Keratinocyte (primary cell): ENCODE measurements around the gene JPT1. TPM values are rescaled to one million over a fixed set of nuclear protein-coding genes. Genes with fewer than 3 reads are reported as not detected.

Experiments used
- DNase-seq: peaks from one replicate; pipeline ENCODE4 v3.0.0-alpha.2; 2011; ENCODE audit warnings: low read depth, missing footprints, low spot score
- FAIRE-seq: peaks from 2 replicates; lab custom pipeline; 2011; peaks lifted over from hg19 to GRCh38; lab: Jason Lieb, UNC
- H2AFZ ChIP-seq: 2 replicates; pipeline ENCODE4 v1.6.0; 2012; ENCODE audit warnings: low read length, control low read depth, inconsistent platforms; ENCODE audit not compliant: control insufficient read depth
- H3K27ac ChIP-seq: 2 replicates; pipeline ENCODE4 v1.5.1; 2011; ENCODE audit warnings: low read length; ENCODE audit not compliant: control insufficient read depth, insufficient read depth
- H3K27me3 ChIP-seq: 3 replicates; pipeline ENCODE4 v1.6.0; 2011; ENCODE audit warnings: low read length; ENCODE audit not compliant: control insufficient read depth, insufficient read depth; ENCODE audit errors: extremely low read depth
- H3K36me3 ChIP-seq, 2 experiments: 2 replicates in 1 of 2; 3 replicates in 1 of 2; pipeline ENCODE4 v1.5.1; 2011; ENCODE audit warnings: low read length in 2 of 2, mild to moderate bottlenecking in 1 of 2; ENCODE audit not compliant: control insufficient read depth in 2 of 2, insufficient read depth in 2 of 2; ENCODE audit errors: extremely low read depth in 1 of 2
- H3K4me1 ChIP-seq: 3 replicates; pipeline ENCODE4 v1.5.1; 2011; ENCODE audit warnings: low read length; ENCODE audit not compliant: control insufficient read depth, insufficient read depth; ENCODE audit errors: extremely low read depth
- H3K4me2 ChIP-seq: 3 replicates; pipeline ENCODE4 v1.6.0; 2011; ENCODE audit warnings: low read depth, low read length; ENCODE audit not compliant: control insufficient read depth, insufficient read depth; ENCODE audit errors: extremely low read depth
- H3K4me3 ChIP-seq, 3 experiments: fragments of 200-600 bp in 1 of 3; sonication (generic) in 1 of 3; 2 replicates in 2 of 3; 3 replicates in 1 of 3; pipeline ENCODE4 v1.5.1; 2011 to 2016; ENCODE audit warnings: low read length in 3 of 3, mild to moderate bottlenecking in 3 of 3, control low read depth in 2 of 3, inconsistent platforms in 1 of 3, low read depth in 1 of 3, mixed read lengths in 1 of 3, mixed run types in 1 of 3, moderate library complexity in 1 of 3; ENCODE audit not compliant: control insufficient read depth in 2 of 3, insufficient read depth in 2 of 3; ENCODE audit errors: extremely low read depth in 1 of 3
- H3K79me2 ChIP-seq: 2 replicates; pipeline ENCODE4 v1.6.0; 2012; ENCODE audit warnings: low read length; ENCODE audit not compliant: control insufficient read depth, insufficient read depth
- H3K9ac ChIP-seq: 3 replicates; pipeline ENCODE4 v1.6.0; 2011; ENCODE audit warnings: low read length; ENCODE audit not compliant: control insufficient read depth, insufficient read depth; ENCODE audit errors: extremely low read depth
- H3K9me1 ChIP-seq: 3 replicates; pipeline ENCODE4 v1.6.0; 2011; ENCODE audit warnings: low read length; ENCODE audit not compliant: control insufficient read depth, insufficient read depth; ENCODE audit errors: extremely low read depth
- H3K9me3 ChIP-seq: 2 replicates; pipeline ENCODE4 v1.5.1; 2012; ENCODE audit warnings: low read depth, low read length; ENCODE audit not compliant: control insufficient read depth
- H4K20me1 ChIP-seq: 3 replicates; pipeline ENCODE4 v1.6.0; 2011; ENCODE audit warnings: low read length; ENCODE audit not compliant: control insufficient read depth, insufficient read depth; ENCODE audit errors: extremely low read depth
- EZH2 ChIP-seq: IDR thresholded peaks from one replicate; pipeline ENCODE4 v1.6.1; 2012; ENCODE audit warnings: inconsistent platforms, mild to moderate bottlenecking, low read length, moderate library complexity
- dilution Hi-C: fragments of 300-500 bp; cut with MboI; formaldehyde crosslinking; loops from one replicate; pipeline ENCODE4 v1.7.0; 2020; ENCODE audit warnings: low sequenced_read_pairs; ENCODE audit not compliant: extremely low pct_ligation_motif_present
- polyA plus RNA-seq, 5 experiments: library from polyadenylated mRNA; depleted of rRNA in 3 of 5; stranded (reverse) in 3 of 5; stranded (forward) in 1 of 5; unstranded in 1 of 5; fragments of >200 nt; gene quantifications; 1 replicate in 1 of 5; 2 replicates in 3 of 5; 3 replicates in 1 of 5; pipeline versions ENCODE4 v1.2.1 to v1.2.3, GENCODE V29; 2011 to 2012; ENCODE audit warnings: missing spikeins in 2 of 5, low read depth in 1 of 5, low replicate concordance in 1 of 5
- TF ChIP-seq, protein P1 (sequence below), 3 experiments: IDR thresholded peaks in 1 of 3; conservative IDR thresholded peaks in 1 of 3; optimal IDR thresholded peaks in 1 of 3; 2 replicates in 2 of 3; 3 replicates in 1 of 3; pipeline versions ENCODE3 to v1.5.1; 2011; ENCODE audit warnings: low read length in 3 of 3, mild to moderate bottlenecking in 3 of 3, moderate library complexity in 2 of 3, control low read depth in 1 of 3, inconsistent platforms in 1 of 3; ENCODE audit not compliant: insufficient read depth in 2 of 3; ENCODE audit errors: extremely low read depth in 1 of 3

The JPT1 gene
- polyA plus RNA-seq, 1 donor (not counting 4 experiments of a cell fraction or from before 2014, with no cell fraction given) = 142 TPM

DNA sequence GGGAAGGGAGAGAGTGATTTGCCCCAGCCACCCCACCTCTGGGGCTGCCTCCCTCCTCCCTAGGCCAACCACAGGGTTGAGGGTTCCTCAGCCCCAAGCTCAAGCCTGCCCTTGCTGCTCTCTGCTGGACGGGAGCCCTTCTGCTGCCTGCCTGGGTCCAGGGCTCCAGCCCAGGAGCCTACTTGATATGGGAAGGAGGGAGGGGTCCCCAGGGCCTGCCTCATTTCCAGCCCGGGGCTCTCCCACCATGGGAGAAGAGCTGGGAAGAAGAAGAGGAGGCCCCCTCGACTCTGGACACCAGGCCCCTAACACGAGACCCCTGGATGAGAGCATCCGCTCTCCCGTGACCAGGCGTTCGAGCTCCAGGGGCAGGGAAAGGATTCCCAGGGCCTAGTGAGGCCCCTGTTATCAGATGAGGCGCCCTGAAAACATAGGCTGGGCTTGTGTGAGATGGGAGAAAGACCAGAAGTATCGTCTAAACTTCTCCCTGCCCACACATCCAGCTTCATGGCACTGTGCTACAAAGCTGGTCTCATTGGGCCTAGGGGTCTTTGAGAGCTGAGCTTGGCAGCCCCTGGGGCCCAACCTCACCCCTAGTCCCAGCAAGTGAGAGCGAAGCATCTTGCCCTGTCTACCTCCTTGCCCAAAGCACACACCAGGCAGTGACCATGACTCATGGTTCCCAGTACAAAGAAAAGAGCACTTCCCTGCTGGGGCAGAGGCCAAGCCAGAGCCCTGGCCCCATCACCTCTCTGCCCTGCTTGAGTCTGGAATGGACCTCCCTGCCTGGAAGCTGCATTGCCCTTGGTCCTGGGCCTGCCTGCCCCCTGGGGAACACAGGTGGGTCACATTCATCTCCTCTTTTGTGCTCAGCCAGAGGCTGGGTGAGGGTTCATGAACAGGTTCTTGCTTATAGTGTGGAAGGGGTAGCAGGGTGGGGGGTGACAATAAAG lies 65.6 kb downstream of the JPT1 start:
- Histone ChIP-seq H3K79me2 (no peaks in the 10 kb centered on the region), H3K27ac (peak overlapping the region; percentile 81)
- FAIRE-seq = no peak

DNA sequence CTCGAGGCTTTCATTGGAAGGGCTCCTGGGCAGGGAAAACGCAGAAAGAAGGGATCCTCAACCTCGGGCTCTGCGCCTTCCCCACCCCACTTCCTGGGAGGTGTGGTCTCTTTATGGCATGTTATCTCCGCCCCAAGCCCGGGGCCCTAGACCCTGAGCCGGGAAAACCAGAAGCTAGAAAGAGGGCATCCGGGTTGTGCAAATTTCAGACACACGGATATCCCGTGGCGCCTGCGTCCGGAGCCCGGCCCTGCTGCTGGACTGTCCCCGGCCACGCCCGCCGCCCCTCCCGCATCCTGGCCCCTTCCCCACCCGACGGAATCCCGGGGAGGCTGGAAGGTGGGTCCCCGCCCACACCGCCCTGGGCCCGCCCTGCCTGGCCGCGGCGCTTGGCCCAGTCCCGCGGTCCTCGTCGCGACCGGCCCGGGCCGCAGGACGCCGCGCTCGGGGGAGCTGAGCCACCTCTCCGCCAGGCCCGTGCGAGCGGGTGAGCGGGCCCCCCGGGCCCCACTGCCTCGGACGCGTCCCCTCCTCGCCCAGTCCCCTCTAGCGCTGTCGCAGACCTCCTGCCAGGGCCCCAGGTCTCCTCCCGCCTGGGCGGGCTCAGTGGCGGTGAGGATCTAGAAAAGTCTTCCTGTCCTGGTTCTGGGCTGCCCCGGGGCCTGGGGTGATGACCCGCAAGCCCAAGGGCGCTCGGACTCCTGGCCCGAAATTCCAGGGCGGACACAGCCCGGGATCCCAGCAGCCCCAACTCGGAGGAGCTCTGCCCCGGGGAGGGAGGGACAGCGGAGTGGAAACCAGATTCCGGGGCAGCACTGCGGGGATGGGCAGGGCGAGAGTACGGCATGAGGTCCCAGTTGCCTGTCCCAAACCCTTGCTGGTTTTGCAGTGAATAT lies 66.5 kb downstream of the JPT1 start, which contains the start of gene SLC16A5:
Gene SLC16A5 (plus strand): TSS at position 397 of the 896 bp plus-strand sequence. CDS start 5,683 bp downstream, outside the sequence.
- Histone ChIP-seq H3K36me3 (no peaks in the 10 kb centered on the region), H3K9me1 (no peaks in the 10 kb centered on the region), H3K9ac (peak within 1 kb of the TSS; percentile 83), H2AFZ (peak within 1 kb of the TSS; percentile 95), H3K9me3 (no peaks in the 10 kb centered on the region), H3K4me3 (peak within 1 kb of the TSS; percentile 55 to 71 (median 59)), H3K4me2 (peak within 1 kb of the TSS; percentile 95), H3K27me3 (no peaks in the 10 kb centered on the region), H3K79me2 (no peaks in the 10 kb centered on the region), H3K4me1 (peaks cover 43% of the 10 kb centered on the region), H3K27ac (peak within 1 kb of the TSS; percentile 81), H4K20me1 (no peaks in the 10 kb centered on the region)
- TF ChIP-seq, protein P1, sequence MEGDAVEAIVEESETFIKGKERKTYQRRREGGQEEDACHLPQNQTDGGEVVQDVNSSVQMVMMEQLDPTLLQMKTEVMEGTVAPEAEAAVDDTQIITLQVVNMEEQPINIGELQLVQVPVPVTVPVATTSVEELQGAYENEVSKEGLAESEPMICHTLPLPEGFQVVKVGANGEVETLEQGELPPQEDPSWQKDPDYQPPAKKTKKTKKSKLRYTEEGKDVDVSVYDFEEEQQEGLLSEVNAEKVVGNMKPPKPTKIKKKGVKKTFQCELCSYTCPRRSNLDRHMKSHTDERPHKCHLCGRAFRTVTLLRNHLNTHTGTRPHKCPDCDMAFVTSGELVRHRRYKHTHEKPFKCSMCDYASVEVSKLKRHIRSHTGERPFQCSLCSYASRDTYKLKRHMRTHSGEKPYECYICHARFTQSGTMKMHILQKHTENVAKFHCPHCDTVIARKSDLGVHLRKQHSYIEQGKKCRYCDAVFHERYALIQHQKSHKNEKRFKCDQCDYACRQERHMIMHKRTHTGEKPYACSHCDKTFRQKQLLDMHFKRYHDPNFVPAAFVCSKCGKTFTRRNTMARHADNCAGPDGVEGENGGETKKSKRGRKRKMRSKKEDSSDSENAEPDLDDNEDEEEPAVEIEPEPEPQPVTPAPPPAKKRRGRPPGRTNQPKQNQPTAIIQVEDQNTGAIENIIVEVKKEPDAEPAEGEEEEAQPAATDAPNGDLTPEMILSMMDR (optimal IDR thresholded peaks at IDR 0.05 in 1 of 3, IDR thresholded peaks at IDR 0.05 in 1 of 3, conservative IDR thresholded peaks at IDR 0.05 in 1 of 3; ENCODE audit: extremely low read depth in 1 of 3, insufficient read depth in 2 of 3, low read length in 3 of 3) = no peak
- no peak for TF ChIP-seq EZH2
- FAIRE-seq (no peak), DNase-seq (peak; percentile 41)
- dilution Hi-C loops = no loop called here

More for the DNA sequence above, 65.6 kb downstream of the JPT1 start:
- no peak for TF ChIP-seq EZH2
- TF ChIP-seq, protein P1 (optimal IDR thresholded peaks at IDR 0.05 in 1 of 3, IDR thresholded peaks at IDR 0.05 in 1 of 3, conservative IDR thresholded peaks at IDR 0.05 in 1 of 3; ENCODE audit: extremely low read depth in 1 of 3, insufficient read depth in 2 of 3, low read length in 3 of 3) = peak in 1 of 3 experiments; percentile 2
- peak overlapping the region; percentile 83 for H3K9ac ChIP-seq
- peaks cover 52% of the 10 kb centered on the region for H3K4me1 ChIP-seq
- H3K4me3 ChIP-seq = peak overlapping the region; percentile 55 to 71 (median 59)
- no peaks in the 10 kb centered on the region for H3K27me3 ChIP-seq
- peak overlapping the region; percentile 95 for H2AFZ ChIP-seq
- no peak for DNase-seq
- no peaks in the 10 kb centered on the region for H3K9me1 ChIP-seq
- no peaks in the 10 kb centered on the region for H3K9me3 ChIP-seq
- peak overlapping the region; percentile 95 for H3K4me2 ChIP-seq
- dilution Hi-C loops = no loop called here
- H3K36me3 ChIP-seq = no peaks in the 10 kb centered on the region
- H4K20me1 ChIP-seq = no peaks in the 10 kb centered on the region
